Islet precursor cell (in vitro differentiated cells): Measurements from ENCODE around the gene ZBTB16.
A peak's percentile ranks its signal among the peaks of the same experiment; 100 is the strongest.

Experiments used
- DNase-seq: peaks from one replicate; pipeline ENCODE4 v3.0.0-alpha.2; 2018

The ZBTB16 gene

DNA sequence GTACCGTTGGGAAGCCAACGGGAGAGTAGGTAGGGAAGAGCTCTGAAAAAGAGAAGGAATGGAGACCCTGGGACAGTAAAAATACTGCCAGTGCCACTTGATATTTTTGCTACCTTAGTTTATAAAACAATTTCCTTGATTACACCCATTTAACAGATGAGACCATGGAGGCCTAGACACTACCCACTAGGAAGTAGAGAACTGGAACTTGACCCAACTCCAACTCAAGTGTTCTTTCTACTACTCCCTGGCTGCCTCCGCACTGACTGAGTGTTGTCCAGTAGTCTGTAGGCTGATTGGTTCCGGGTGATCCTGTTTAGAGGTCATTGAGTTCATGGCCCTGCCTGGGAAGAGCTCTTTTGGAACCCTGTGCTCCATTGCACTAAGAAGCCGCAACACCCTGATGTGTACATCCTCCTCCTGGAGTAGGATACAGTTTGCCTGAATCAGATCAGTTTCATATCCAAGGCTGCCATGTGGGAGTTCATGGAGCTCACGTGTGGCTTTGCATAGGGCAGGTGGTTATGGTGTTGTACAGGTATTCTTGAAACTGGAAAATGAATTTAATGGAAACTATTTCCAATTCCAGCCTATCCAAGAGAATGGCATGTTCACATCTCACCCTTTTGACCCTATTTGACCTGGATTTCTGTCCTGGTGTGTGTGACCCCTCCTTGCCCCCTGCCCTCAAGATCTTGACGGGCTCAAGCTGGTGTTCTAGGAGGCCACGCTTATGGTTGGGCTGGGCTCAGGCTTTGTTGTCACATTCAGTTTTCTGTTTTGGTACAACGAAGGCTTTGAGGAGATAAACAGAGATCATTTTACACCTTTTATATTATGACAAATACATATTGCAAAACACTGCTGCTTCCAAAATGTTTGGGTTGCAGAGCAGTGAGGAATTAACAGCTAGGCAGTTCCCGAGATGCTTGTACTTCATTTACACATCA is 134.5 kb downstream of the ZBTB16 start:
- no peak for DNase-seq

DNA sequence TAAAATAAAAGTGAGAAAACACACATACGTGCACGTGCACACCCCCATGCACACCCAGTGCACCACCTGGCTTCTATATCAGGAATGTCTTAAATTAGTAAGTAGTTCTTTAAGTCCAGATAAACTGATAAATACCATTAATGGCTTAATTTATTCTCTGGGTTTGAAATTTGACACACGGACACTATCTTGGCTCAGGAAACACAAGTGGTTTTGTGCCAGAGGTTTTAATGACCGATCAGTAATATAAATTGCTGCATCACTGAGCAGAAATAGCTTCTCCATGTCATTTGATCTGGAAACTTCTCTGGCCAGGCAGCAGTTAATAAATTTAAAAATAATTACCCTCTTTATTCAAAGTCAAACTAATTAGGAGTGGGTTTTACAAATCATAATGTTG is 135.2 kb downstream of the ZBTB16 start:
- no peak for DNase-seq

DNA sequence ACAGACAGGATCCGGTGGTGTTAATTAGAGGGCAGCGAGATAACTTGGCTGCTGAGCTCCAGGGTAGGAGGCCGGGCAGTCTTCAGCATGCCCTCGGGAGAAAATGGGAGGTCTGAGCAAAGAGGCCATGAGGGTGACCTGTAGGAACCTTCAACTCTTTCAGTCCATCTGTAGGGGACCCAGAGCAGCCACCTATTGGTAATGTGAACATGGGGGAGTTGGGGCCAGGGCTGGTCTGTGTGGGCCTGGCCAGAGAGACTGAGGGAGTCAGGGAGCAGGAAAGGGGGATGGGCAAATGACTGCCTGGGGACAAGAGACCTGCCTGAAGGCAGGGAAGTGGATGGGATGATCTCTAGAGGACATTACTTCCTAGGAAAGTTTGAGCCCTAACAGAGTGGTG is 135.6 kb downstream of the ZBTB16 start:
- DNase-seq, result no peak

DNA sequence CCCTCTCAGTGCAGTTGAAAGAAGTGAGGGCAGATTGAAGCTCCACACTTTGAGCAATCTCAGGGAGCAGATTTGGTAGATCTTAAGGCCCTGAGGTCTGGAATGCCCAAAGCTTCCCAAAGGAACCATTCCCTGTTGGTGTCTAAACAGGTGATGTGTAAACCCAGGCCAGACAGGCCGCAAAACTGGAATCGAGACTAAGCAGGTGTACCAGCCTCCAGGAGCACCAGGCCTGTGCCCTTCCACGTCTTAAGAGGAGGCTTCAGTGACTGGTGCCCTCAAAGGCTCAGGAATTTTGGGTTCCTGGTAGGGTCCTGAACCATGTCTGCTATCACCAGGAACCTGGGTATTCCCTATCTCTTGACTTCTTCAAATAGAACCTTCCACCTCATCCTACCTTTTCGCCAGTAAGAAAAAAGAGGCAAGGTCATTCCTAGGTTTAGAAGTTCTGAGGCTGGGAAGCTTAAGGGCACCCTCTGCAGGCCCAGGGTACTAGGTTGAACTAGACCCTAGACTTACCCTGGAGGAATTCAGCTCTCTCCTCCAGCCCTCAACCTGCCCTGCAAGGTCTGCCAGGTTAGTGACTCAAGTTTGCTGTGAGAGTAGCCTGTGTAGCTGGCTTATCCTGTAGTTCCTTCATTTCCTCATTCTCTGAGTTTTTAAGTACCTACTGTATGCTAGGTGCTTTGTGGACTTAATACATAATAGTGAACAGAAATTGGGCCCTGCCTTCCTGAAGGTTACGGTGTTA is 136.6 kb downstream of the ZBTB16 start:
- DNase-seq, result peak; percentile 78

DNA sequence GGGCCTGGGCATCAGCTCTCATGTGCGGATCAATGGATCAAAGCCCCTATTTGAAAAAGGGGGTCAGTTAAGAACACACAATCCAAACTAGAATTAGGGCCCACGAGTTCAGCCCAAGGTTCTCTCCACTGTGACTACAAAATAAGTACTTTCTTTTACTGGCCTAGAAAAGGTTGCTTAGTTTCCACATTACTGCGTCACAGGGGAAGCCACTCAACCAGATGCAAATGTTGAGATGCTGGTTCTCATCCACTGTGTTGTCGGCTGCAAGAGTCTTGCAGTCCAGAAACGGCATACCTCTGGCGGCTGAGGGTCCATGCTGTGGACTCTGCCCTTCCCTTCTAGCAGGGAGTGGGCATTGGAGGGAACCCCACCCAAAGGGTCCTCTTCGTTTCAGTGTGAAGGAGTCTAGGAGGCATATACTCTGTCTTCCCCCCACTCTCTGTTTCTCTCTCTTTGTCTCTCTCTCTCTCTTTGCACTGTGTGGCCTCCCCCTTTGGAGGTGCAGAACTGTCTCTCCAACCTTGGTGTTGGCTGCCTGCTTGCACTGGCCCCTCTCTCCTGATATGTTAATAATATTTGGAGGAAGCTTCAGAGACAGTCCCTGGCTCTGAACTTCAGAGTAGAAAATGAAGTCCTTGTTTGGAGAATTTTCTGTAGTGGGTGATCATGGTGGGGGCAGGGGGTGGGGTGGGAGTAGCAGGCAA is 137.6 kb downstream of the ZBTB16 start:
- DNase-seq, result no peak

DNA sequence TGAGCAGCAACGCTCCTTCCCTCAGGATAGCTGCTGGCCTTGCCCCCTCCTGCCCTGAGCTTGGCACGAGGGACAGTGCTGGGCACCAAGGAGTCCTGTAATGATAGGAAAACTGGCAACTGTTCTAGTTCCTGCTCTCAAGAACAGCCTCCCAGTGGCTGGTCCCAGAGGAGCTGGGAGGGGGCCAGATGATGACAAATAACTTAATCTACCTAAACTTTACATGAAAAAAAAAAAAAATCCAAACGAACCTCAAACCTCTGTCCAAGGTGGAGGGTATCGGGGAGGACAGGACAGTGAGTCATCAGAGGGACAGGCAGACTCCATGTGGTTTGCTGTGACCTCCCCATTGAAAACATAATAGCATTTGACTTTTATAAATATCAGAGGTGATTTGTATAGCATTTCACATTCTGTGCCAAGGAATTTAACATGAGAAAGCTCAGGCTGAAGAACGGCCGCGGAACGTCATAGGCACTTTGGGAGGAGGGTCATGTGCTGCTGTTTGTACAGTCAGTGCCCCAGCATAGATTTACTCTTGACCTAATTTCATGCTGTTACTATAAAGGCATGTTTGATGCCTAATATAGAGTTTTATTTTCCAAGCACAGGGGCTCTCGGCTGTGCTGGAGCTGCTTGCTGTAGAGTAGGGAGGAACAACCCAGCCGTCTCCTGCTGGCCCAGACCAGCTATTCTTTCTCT is 138.4 kb downstream of the ZBTB16 start:
- no peak for DNase-seq

DNA sequence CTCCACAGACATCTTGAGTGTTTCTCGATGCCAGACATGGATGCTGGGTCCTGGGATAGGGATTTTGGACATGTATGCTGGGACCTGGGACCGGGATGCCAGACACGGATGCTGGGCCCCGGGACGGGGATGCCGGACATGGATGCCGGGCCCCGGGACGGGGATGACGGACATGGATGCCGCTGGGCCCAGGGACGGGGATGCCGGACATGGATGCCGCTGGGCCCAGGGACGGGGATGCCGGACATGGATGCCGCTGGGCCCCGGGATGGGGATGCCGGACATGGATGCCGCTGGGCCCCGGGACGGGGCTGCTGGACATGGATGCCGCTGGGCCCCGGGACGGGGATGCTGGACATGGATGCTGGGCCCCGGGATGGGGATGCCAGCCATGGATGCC is 139.5 kb downstream of the ZBTB16 start:
- no peak for DNase-seq

DNA sequence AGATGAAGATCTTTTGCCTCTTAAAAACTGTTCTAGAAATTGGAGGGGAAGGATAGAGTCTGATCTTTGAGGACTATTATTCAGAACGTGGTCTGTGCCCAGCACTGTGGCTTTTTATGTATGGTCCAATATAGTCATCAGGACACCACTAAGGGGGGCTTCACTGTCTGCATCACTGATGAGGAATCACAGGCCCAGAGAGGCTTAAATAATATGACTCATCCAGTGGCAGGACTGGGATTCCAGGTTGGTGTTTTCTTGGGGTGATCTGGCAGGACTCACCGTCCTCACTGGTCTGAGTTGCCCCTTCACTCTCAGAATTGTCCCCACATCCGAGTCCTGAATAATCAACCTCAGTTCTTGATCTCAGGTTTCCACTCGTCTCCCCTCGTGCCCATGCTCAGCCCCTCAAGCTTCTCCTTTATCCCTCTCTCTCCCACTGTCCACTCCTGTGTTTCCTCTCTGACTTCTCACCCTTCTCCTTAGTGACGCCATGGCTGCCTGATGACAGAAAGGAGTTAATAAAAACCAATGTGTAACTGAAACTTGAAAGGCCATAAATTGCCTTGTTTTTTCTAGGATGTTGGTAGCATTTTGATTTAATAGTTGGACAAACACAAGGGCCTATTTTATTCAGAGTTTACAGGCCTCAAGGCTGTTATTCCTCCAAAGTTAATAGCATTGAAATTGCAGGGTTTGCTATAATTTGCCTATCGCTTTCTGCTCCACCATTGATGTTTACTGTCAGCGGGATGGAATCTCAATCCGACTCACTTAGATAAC is 141.0 kb downstream of the ZBTB16 start:
- DNase-seq, result no peak

DNA sequence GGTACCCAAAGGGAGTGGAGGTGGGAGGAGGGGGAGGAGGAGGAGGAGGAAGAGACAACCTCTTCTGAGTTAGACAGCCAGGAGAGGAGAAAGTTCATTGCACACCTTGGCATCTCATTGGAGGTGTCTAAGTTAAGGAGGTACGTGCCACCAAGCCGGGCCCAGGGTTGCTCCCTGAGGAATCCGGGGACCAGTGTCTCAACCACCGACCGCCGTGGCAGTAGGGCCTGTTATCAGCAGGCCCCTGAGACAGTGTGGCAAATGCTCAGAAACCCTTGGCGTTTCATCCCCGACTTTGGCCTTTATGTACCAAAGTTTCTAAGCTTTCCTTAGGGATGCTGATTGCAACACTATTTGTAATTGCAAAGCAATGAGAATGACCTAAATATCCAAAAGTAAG is 141.7 kb downstream of the ZBTB16 start:
- no peak for DNase-seq

DNA sequence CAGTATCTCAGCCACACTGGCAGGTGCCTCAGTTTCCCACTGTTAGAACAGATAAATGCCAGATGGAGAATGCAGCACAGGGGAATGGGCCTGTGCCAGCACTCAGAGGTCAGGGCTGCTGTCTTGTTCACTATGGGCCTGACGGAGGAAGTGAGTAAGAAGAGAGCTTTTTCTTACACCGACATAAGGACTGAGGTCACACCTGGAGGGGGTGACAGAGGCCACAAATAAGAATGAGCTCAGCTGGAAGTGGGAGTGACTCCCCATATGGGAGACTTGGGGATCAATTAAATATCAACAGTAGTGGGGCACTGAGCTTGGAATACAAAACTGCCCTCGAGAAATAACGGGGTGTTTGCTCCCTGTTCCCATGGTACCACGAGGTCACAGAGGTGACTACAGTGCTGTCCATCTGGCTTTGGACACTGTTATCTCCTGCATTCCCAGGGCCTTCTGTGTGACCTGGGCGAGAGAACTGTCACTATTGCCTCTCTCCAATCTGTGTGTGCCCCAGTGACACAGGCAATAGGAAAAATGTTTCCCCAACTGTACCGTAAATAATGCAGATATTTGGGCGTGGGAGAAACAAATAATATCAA is 142.6 kb downstream of the ZBTB16 start:
- no peak for DNase-seq

DNA sequence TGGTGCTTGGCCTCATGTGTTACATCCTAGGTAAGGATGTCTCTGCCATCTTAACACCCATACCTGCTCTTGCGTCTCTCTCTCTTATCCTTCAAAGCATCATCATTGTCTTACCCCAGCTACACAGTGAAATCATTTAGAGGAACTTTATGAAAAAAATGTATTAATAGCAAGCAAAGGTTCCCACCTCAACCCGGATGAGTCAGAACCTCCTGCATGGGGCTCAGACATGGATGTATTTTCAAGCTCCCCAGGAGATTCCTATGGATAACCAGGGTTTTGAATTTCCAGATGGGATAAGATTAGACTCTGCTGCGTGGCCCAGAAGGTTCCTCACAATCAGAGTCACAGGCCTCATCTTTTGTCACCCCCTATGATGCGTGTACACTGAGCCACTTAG is 147.6 kb downstream of the ZBTB16 start:
- no peak for DNase-seq

DNA sequence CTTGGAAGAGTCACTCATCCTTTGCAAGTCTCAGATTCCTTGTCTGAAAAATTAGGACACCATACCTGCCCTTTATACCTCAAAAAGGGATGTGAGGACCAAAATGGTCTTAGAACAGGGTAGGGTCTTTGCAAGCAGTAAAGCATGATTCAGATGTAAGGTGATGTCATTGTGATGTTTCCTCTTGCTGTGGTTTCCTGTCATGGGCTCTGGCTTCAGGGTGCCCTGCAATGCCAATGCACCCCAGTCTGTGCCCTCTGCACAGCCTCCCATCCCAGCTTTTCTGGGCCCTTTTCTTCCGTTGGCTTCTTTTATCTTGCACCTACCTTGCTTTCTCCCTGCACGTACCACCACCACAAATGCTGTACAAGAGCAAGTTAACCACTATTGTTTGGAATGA is 148.9 kb downstream of the ZBTB16 start:
- DNase-seq, result no peak

DNA sequence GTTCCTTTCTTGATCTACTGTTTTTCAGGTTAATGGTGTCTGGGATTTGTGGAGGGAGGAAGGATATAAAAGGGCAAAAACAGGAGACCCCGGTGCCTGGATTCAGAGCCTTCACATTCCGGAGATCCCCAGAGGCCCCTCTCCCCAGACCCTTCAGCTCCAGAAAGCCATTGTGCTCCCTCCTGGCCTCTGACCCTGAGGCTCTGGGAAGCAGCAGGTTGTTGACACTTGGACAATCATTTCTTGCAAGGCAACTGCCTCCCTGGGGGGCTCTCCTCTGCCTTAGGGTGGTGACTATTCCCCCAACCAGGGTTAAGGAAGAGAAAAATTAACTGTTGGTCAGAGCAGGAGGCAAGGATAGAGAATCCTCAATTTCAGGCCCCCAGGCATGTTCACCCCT is 149.8 kb downstream of the ZBTB16 start:
- DNase-seq, result no peak

DNA sequence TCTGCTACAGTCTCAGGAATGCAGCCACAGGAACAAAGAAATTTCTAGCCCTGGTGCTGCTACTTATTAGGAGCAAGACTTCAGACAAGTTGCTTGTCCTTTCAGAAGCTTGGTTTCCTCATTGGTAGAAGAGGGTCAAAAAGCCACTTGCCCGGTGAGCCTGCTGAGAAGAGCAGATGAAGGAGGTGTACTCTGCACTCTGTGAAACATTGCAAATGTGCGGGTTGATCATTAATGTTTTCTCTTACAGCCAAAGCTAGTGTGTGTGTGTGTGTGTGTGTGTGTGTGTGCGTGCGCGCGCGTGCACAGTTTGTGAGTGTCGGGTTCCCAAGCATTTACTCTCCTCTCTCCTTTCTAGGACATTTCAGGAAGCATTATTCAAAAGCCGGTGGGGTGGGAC is 150.4 kb downstream of the ZBTB16 start:
- DNase-seq, result no peak

DNA sequence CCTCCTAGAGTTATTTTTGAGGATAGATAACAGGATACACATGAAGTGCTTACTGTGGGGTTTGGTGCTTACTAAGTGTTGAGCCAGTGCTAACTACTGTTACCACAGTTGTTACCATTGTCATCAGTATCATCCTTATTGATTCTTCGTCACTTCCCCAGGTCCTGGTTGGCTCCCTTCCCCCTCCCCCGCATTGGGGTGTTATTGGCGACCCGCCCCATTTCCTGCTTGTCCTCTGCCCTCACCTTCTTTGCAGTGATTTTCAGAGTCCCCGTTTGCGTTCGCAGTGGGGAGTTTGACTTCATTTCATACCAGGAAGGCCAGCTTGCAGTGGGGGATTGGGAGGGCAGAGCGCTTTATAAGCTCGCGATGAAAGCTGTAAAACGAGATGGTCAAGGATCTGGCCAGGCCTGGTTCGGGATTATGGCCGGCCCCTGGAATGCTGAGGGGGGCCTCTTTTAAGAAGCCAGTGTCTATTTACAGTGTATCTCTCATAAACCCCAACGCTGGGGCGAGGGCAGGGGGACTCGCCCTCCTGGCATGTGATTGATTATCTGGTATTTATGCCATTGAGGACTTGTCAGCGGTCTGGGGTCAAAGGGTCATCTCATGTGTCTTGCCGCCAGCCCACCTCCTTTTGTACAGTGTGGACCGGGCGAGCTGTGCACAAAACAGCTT is 152.1 kb downstream of the ZBTB16 start:
- DNase-seq, result peak; percentile 84

DNA sequence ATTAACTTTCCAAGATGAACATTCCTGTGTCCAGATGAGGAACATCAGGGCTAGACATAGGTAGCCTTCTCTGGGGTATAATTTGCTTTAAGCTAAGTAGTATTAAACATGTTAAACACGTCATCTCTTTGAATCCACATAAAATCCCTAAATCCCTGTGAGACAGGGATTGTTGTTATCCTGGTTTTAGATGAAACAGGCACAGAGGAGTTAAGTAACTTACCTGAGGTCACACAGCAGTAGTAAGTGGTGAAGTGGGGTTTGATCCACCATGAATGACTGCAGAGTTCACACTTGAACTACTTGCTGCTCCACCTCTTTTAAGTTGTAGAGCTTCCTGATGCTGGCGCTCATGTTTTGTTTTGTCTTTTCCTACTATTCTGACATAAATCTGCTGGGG is 154.1 kb downstream of the ZBTB16 start:
- no peak for DNase-seq

DNA sequence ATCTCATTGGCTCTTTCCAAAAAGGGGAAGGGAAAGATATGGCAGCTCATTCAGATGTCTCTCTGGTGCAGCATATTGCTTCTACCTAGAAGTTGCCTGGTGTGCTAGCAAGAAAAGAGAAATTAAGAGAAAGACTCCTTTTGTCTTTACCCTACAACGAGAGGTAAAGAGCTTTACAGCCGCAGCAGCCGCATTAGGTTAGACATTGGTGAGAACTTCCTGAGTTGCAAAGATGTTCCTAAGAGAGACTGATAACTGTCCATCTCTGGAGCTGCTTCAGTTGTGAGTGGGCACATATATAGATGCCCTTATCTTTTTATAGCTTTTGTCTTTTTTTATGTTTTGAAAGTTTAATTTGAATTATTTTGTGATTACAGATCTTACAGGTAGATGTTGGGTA is 155.9 kb downstream of the ZBTB16 start:
- DNase-seq, result no peak

DNA sequence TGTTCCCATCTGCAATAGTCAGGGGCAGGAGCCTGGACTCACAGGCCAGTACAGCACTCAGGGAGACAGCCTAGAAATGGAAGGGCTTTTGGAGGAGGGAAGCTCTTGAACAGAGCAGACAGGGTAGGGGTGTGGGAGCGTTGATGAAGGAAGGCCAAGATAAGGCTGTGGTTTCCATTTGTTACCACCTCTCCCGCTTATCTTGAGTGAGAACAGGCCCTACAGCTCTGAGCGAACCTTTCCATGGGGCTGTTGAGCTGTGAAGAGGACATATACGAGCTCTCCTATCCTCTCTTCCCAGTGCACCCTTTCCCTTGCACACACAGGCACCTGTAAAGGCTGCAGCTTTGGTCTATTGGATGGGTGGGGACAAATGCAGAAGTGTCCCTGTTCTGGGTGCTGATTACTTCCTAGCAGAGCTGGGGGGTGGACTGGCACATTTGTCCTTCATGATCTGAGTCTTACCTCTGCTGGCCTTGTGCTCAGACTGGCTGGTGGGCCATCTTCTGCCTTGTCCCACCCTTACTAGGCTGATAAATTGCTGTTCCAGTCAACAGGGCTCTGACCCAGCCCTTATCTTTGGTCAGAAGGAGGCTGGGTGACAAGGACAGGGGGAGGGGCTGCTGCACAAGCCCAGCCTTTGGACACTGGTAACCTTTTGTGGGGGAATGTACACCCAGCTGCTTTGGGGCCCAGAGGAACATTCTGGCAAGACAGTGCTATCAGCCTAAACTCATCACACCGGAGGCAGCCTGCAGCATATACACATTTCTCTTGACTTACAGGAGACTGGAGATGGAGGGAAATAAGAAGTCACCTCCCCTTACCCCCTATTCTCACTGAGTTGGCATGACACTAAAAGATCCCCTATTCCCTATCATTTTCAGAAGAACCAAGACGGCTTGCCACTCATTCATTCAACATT is 156.6 kb downstream of the ZBTB16 start:
- peak; percentile 79 for DNase-seq

DNA sequence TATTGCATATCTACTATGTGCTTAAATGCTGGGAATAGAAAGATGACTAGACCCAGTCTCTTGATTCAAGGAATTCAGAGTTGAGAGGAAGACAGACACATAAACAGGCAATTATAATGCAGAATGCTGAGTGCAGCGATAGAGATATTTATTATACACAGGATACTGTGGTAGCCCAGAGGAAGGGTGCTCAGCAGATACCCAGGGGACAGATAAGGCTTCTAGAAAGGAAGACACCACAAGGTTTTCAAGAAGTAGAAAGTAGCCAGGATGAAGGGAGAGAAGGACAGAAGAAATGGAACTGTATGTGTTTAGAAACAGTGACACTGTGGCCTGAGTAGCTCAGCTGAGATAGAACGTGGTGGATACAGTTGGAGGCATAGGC is 157.3 kb downstream of the ZBTB16 start:
- DNase-seq, result no peak

DNA sequence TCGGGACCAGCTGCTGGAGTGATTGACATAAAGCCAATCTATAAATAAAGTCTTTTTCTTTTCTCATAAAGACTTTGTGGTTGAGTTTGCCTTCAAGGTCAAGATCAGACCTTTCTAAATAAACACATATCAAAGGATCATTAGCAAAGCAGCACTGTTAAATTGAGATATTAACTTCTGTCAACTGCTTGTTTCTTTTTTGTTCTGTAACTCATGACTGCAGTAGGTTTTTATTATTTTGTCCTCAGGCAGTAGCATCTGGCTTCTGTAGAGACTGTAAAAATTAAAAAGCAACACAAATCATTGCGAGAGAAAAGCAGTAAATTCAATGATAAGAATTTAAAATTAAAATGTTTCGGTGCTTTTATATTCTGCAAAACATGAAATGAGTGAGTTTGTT is 159.0 kb downstream of the ZBTB16 start:
- DNase-seq, result no peak
